ENCODE measurements around the gene CDK10.
"Not testable (repeated sequence)": the region's sequence is repeated elsewhere in the genome, so short reads cannot be mapped to it uniquely, and the experiment has no call there.

DNA sequence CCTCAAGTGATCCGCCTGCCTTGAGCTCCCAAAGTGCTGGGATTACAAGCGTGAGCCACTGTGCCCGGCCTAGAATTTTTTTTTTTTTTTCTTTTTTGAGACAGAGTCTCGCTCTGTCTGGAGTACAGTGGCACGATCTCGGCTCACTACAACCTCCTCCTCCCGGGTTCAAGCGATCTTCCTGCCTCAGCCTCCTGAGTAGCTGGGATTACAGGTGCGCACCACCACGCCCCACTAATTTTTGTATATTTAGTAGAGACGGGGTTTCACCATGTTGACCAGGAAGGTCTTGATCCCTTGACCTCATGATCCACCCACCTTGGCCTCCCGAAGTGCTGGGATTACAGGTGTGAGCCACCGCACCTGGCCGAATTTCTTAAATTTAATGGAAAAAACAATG, 12.2 kb downstream of the CDK10 start:
- TF ChIP-seq POLR2A, EP300 (IDR thresholded peaks at IDR 0.05): not testable (repeated sequence)
- TF ChIP-seq, protein P1, sequence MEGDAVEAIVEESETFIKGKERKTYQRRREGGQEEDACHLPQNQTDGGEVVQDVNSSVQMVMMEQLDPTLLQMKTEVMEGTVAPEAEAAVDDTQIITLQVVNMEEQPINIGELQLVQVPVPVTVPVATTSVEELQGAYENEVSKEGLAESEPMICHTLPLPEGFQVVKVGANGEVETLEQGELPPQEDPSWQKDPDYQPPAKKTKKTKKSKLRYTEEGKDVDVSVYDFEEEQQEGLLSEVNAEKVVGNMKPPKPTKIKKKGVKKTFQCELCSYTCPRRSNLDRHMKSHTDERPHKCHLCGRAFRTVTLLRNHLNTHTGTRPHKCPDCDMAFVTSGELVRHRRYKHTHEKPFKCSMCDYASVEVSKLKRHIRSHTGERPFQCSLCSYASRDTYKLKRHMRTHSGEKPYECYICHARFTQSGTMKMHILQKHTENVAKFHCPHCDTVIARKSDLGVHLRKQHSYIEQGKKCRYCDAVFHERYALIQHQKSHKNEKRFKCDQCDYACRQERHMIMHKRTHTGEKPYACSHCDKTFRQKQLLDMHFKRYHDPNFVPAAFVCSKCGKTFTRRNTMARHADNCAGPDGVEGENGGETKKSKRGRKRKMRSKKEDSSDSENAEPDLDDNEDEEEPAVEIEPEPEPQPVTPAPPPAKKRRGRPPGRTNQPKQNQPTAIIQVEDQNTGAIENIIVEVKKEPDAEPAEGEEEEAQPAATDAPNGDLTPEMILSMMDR (IDR thresholded peaks at IDR 0.05): not testable (repeated sequence)

Data from tibial nerve (tissue), 4 donors.